Bronchial epithelial cell (primary cell): Measurements from ENCODE around the gene SRC. TPM values are rescaled to one million over a fixed set of nuclear protein-coding genes. Genes with fewer than 3 reads are reported as not detected.

Experiments
- DNase-seq: peaks from one replicate; pipeline ENCODE4 v3.0.0-alpha.2; 2010; ENCODE audit warnings: low read depth
- FAIRE-seq: peaks from 2 replicates; lab custom pipeline; 2011; peaks lifted over from hg19 to GRCh38; lab: Jason Lieb, UNC
- H3K27me3 ChIP-seq: 2 replicates; pipeline ENCODE4 v1.5.1; 2011; ENCODE audit warnings: low read length; ENCODE audit not compliant: control insufficient read depth, insufficient read depth
- H3K36me3 ChIP-seq: 2 replicates; pipeline ENCODE4 v1.5.1; 2011; ENCODE audit warnings: low read length; ENCODE audit not compliant: control insufficient read depth, insufficient read depth
- H3K4me3 ChIP-seq: 2 replicates; pipeline ENCODE4 v1.5.1; 2011; ENCODE audit warnings: mild to moderate bottlenecking, low read depth, low read length, control low read depth
- CTCF ChIP-seq: IDR thresholded peaks from 2 replicates; pipeline ENCODE4 v1.5.1; 2011; ENCODE audit warnings: mild to moderate bottlenecking, moderate library complexity, low read length, control low read depth, inconsistent platforms; ENCODE audit not compliant: insufficient read depth, severe bottlenecking
- total RNA-seq: library from RNA; depleted of rRNA; stranded (reverse); fragments of >200 nt; gene quantifications from 2 replicates; pipeline ENCODE4 v1.2.1, GENCODE V29; 2014

SRC gene
- total RNA-seq, 1 donor from 2014 or later = 16.6 TPM

- FAIRE-seq = no peak
- Histone ChIP-seq H3K4me3 (no peak overlapping the region), H3K27me3 (no peaks in the 10 kb centered on the region), H3K36me3 (peaks cover 8% of the 10 kb centered on the region)
- no peak for TF ChIP-seq CTCF
- peak; percentile 92 for DNase-seq
These were observed 37.6 kb upstream of the SRC start for GRCh38 chr20:37308086-37309050.

GRCh38 chr20:37309290-37309689 is 36.6 kb upstream of the SRC start:
- no peak for TF ChIP-seq CTCF
- FAIRE-seq (no peak), DNase-seq (no peak)
- Histone ChIP-seq H3K27me3 (no peaks in the 10 kb centered on the region), H3K36me3 (peaks cover 6% of the 10 kb centered on the region), H3K4me3 (no peak overlapping the region)

- DNase-seq (peak; percentile 80), FAIRE-seq (no peak)
- H3K27me3 ChIP-seq = no peaks in the 10 kb centered on the region
- TF ChIP-seq CTCF = no peak
- no peak overlapping the region for H3K4me3 ChIP-seq
- peaks cover 3% of the 10 kb centered on the region for H3K36me3 ChIP-seq
These were observed 35.9 kb upstream of the SRC start for GRCh38 chr20:37309936-37310590.

- Histone ChIP-seq H3K36me3 (peaks cover 3% of the 10 kb centered on the region), H3K27me3 (no peaks in the 10 kb centered on the region), H3K4me3 (no peak overlapping the region)
- no peak for DNase-seq
- FAIRE-seq = no peak
- no peak for TF ChIP-seq CTCF
These were observed 35.0 kb upstream of the SRC start for GRCh38 chr20:37310951-37311350.

- no peak overlapping the region for H3K4me3 ChIP-seq
- no peak for TF ChIP-seq CTCF
- FAIRE-seq = no peak
- H3K27me3 ChIP-seq = no peaks in the 10 kb centered on the region
- DNase-seq = peak; percentile 49
- H3K36me3 ChIP-seq = peaks cover 6% of the 10 kb centered on the region
These were observed 34.1 kb upstream of the SRC start for GRCh38 chr20:37311710-37312355.
